SK-N-SH (cell line): ENCODE data around the gene CD38. TPM values are rescaled to one million over a fixed set of nuclear protein-coding genes. Genes with fewer than 3 reads are reported as not detected.

Experiments
- CTCF ChIA-PET: fragments of 300-600, 350-600 bp; formaldehyde crosslinking; extraction: SDS; loops from one replicate; lab custom pipeline; 2021; lab: Yijun Ruan, JAX
- POLR2A ChIA-PET: fragments of 350-600 bp; sonication (Branson Sonifier 250); formaldehyde crosslinking; extraction: SDS; loops from one replicate; lab custom pipeline; 2020; ENCODE audit warnings: antibody characterized with exemption, inconsistent platforms; lab: Yijun Ruan, JAX
- DNase-seq: peaks from one replicate; pipeline ENCODE4 v3.0.0; 2012
- H2AFZ ChIP-seq: fragments of 200-600 bp; sonication (generic); 2 replicates; pipeline ENCODE4 v1.8.1; 2016; ENCODE audit warnings: antibody characterized with exemption, mild to moderate bottlenecking, low read depth
- H3F3A ChIP-seq: fragments of 200-600 bp; sonication (generic); replicated peaks from 2 replicates; pipeline ENCODE3; 2016; ENCODE audit warnings: antibody characterized with exemption, mild to moderate bottlenecking; ENCODE audit not compliant: insufficient read depth
- H3K27ac ChIP-seq, 2 experiments: fragments of 200-500 bp in 1 of 2; fragments of 200-600 bp in 1 of 2; sonication (Bioruptor generic) in 1 of 2; sonication (generic), shearing (Covaris generic) in 1 of 2; 2 replicates each; pipeline versions ENCODE4 v1.5.1 to v1.6.1; 2014 to 2016; ENCODE audit warnings: low read depth in 2 of 2, inconsistent platforms in 1 of 2, low read length in 1 of 2, mild to moderate bottlenecking in 1 of 2, mixed read lengths in 1 of 2
- H3K27me3 ChIP-seq: fragments of 200-600 bp; sonication (generic), shearing (Covaris generic); 2 replicates; pipeline ENCODE4 v1.6.1; 2016; ENCODE audit warnings: mixed run types; ENCODE audit not compliant: insufficient read depth
- H3K36me3 ChIP-seq, 2 experiments: fragments of 200-500 bp in 1 of 2; fragments of 200-600 bp in 1 of 2; sonication (Bioruptor generic) in 1 of 2; sonication (generic) in 1 of 2; replicated peaks in 1 of 2; 2 replicates each; pipeline versions ENCODE3 to v1.5.1; 2014 to 2016; ENCODE audit warnings: low read length in 1 of 2, mild to moderate bottlenecking in 1 of 2; ENCODE audit not compliant: insufficient read depth in 2 of 2, control insufficient read depth in 1 of 2
- H3K4me1 ChIP-seq, 2 experiments: fragments of 200-500 bp in 1 of 2; fragments of 200-600 bp in 1 of 2; sonication (Bioruptor generic) in 1 of 2; sonication (generic), shearing (Covaris generic) in 1 of 2; 2 replicates each; pipeline versions ENCODE4 v1.5.1 to v1.6.1; 2014 to 2016; ENCODE audit warnings: low read depth in 1 of 2, low read length in 1 of 2, mixed run types in 1 of 2; ENCODE audit not compliant: insufficient read depth in 2 of 2, control insufficient read depth in 1 of 2
- H3K4me2 ChIP-seq: fragments of 200-600 bp; sonication (generic), shearing (Covaris generic); 2 replicates; pipeline ENCODE4 v1.6.1; 2017; ENCODE audit warnings: mixed run types
- H3K4me3 ChIP-seq, 2 experiments: fragments of 200-500 bp in 1 of 2; fragments of 200-600 bp in 1 of 2; sonication (Bioruptor generic) in 1 of 2; sonication (generic), shearing (Covaris generic) in 1 of 2; 2 replicates each; pipeline versions ENCODE4 v1.5.1 to v1.8.1; 2014 to 2016; ENCODE audit warnings: low read depth in 2 of 2, inconsistent platforms in 1 of 2, low read length in 1 of 2, mild to moderate bottlenecking in 1 of 2, mixed read lengths in 1 of 2, moderate library complexity in 1 of 2
- H3K79me2 ChIP-seq: fragments of 200-600 bp; sonication (generic); 2 replicates; pipeline ENCODE4 v1.8.1; 2017; ENCODE audit warnings: mild to moderate bottlenecking; ENCODE audit not compliant: insufficient read depth
- H3K9ac ChIP-seq: fragments of 200-600 bp; sonication (generic); 2 replicates; pipeline ENCODE4 v1.6.1; 2017; ENCODE audit warnings: mixed run types
- H3K9me2 ChIP-seq: fragments of 200-600 bp; sonication (generic); 2 replicates; pipeline ENCODE4 v1.6.1; 2017; ENCODE audit warnings: mixed run types
- H3K9me3 ChIP-seq: fragments of 200-600 bp; sonication (generic); 2 replicates; pipeline ENCODE4 v1.6.1; 2017; ENCODE audit warnings: mixed run types, mild to moderate bottlenecking, moderate library complexity
- H4K20me1 ChIP-seq: fragments of 200-600 bp; sonication (generic); 2 replicates; pipeline ENCODE4 v1.6.1; 2017; ENCODE audit warnings: mild to moderate bottlenecking, mixed run types; ENCODE audit not compliant: insufficient read depth
- CHD2 ChIP-seq: fragments of 150-350 bp; IDR thresholded peaks from 2 replicates; pipeline ENCODE4 v1.6.1; 2018; ENCODE audit warnings: low read length; ENCODE audit not compliant: partially characterized antibody
- MEF2A ChIP-seq: IDR thresholded peaks from 2 replicates; pipeline ENCODE4 v1.4.0; 2012; ENCODE audit warnings: low read depth, borderline replicate concordance
- PBX3 ChIP-seq: IDR thresholded peaks from 2 replicates; pipeline ENCODE4; 2012
- YY1 ChIP-seq: IDR thresholded peaks from 2 replicates; pipeline ENCODE4 v1.4.0; 2012; ENCODE audit warnings: low read depth, mild to moderate bottlenecking
- ZBTB33 ChIP-seq: IDR thresholded peaks from 2 replicates; pipeline ENCODE4 v1.4.0; 2012; ENCODE audit warnings: low read depth, borderline replicate concordance
- WGBS: methylation state at CpG from one replicate; pipeline ENCODE4 v1.1.6; 2017; ENCODE audit warnings: low lambda C conversion rate; 5-methylcytosine and 5-hydroxymethylcytosine counted together
- polyA plus RNA-seq, 3 experiments: library from polyadenylated mRNA; depleted of rRNA; stranded (reverse); fragments of >200 nt; gene quantifications; 2 replicates each; pipeline ENCODE4 v1.2.3, GENCODE V29; 2012
- TF ChIP-seq, protein P1 (sequence below): IDR thresholded peaks from 2 replicates; pipeline ENCODE4 v1.6.1; 2012; ENCODE audit warnings: mild to moderate bottlenecking, low read depth, low read length, moderate library complexity
- TF ChIP-seq, protein P2 (sequence below): fragments of 150-350 bp; IDR thresholded peaks from 2 replicates; pipeline ENCODE4 v1.6.1; 2016; ENCODE audit warnings: mild to moderate bottlenecking, low read depth, low read length

CD38 gene
- polyA plus RNA-seq, 1 of the 3 experiments (the other 2 are of a cell fraction), result 0.02 TPM

DNA sequence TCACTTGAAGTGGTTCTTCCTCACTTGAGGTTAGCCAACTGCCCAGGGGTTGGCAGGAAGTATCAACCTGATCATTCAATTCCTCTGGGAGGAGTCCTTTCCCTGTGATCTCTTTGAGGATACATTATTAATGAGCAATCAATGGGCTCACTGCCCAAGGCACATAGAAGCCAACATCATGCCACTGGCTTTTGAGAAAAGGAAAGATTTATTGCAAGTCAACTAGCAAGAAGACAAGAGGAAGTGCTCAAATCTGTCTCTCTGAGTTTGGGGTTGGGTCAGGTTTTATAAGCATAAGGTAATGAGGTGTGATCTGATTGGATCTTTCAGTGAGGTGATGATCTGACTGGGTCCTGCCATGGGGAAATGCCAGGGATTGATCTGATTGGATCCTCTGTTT is 120.8 kb downstream of the CD38 start:
- Histone ChIP-seq H3K9ac (no peak overlapping the region), H3K4me1 (no peaks in the 10 kb centered on the region), H3F3A (no peaks in the 10 kb centered on the region)
- POLR2A ChIA-PET, result no interaction called here
- TF ChIP-seq PBX3 (0 out of 2 replicates have a peak, but pooled peaks have one; percentile 11), CHD2 (no peak)
- TF ChIP-seq, all 33 proteins: peak for 1
- H4K20me1 ChIP-seq, result no peaks in the 10 kb centered on the region
- no peak overlapping the region for H3K4me2 ChIP-seq
- H3K27ac ChIP-seq, result no peak overlapping the region
- H3K36me3 ChIP-seq, result no peaks in the 10 kb centered on the region
- H3K79me2 ChIP-seq, result no peaks in the 10 kb centered on the region
- no peak overlapping the region for H2AFZ ChIP-seq
- DNase-seq, result no peak
- H3K4me3 ChIP-seq, result no peak overlapping the region
- CTCF ChIA-PET, result interaction anchor here (1.0 kb wide), 1 partner anchor 17 kb away, joined by 4 read pairs; no protein-coding TSS in a partner anchor
- no peaks in the 10 kb centered on the region for H3K9me2 ChIP-seq
- no peaks in the 10 kb centered on the region; the same call in 1 of the 2 replicates for H3K27me3 ChIP-seq
- H3K9me3 ChIP-seq, result no peaks in the 10 kb centered on the region

DNA sequence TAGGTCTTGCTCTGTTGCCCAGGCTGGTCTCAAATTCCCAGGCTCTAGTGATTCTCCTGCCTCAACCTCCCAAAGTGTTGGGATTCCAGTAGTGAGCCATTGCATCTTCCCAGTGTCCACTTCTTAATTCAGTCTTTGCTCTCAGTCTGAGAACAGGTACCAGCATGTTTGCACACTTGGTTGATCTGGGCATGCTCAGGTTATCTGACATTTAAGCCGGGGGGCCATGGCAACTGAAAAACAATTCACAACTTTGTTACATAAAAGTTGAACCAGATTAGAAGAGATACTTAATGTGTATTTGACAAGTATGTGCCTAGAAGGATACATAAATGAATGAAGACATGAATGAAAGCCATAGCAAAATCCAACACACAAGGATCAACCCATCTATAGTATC is 121.4 kb downstream of the CD38 start:
- Histone ChIP-seq H3K4me2 (no peak overlapping the region), H3K79me2 (no peaks in the 10 kb centered on the region), H3K9ac (no peak overlapping the region), H4K20me1 (no peaks in the 10 kb centered on the region), H3K4me3 (no peak overlapping the region), H3K4me1 (no peaks in the 10 kb centered on the region), H3F3A (no peaks in the 10 kb centered on the region), H3K36me3 (no peaks in the 10 kb centered on the region), H2AFZ (no peak overlapping the region)
- 100% methylated on average over 1 of the region's 1 CpG for WGBS
- DNase-seq, result no peak
- POLR2A ChIA-PET, result no interaction called here
- TF ChIP-seq, protein P1, sequence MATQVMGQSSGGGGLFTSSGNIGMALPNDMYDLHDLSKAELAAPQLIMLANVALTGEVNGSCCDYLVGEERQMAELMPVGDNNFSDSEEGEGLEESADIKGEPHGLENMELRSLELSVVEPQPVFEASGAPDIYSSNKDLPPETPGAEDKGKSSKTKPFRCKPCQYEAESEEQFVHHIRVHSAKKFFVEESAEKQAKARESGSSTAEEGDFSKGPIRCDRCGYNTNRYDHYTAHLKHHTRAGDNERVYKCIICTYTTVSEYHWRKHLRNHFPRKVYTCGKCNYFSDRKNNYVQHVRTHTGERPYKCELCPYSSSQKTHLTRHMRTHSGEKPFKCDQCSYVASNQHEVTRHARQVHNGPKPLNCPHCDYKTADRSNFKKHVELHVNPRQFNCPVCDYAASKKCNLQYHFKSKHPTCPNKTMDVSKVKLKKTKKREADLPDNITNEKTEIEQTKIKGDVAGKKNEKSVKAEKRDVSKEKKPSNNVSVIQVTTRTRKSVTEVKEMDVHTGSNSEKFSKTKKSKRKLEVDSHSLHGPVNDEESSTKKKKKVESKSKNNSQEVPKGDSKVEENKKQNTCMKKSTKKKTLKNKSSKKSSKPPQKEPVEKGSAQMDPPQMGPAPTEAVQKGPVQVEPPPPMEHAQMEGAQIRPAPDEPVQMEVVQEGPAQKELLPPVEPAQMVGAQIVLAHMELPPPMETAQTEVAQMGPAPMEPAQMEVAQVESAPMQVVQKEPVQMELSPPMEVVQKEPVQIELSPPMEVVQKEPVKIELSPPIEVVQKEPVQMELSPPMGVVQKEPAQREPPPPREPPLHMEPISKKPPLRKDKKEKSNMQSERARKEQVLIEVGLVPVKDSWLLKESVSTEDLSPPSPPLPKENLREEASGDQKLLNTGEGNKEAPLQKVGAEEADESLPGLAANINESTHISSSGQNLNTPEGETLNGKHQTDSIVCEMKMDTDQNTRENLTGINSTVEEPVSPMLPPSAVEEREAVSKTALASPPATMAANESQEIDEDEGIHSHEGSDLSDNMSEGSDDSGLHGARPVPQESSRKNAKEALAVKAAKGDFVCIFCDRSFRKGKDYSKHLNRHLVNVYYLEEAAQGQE, result no peak
- TF ChIP-seq ZBTB33 (no peak), MEF2A (no peak), YY1 (no peak)
- TF ChIP-seq, protein P2, sequence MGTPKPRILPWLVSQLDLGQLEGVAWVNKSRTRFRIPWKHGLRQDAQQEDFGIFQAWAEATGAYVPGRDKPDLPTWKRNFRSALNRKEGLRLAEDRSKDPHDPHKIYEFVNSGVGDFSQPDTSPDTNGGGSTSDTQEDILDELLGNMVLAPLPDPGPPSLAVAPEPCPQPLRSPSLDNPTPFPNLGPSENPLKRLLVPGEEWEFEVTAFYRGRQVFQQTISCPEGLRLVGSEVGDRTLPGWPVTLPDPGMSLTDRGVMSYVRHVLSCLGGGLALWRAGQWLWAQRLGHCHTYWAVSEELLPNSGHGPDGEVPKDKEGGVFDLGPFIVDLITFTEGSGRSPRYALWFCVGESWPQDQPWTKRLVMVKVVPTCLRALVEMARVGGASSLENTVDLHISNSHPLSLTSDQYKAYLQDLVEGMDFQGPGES, result no peak
- TF ChIP-seq, all 33 proteins: peak for 0
- no peaks in the 10 kb centered on the region; the same call in 1 of the 2 replicates for H3K27me3 ChIP-seq
- no peak overlapping the region for H3K27ac ChIP-seq
- no peaks in the 10 kb centered on the region for H3K9me2 ChIP-seq
- CTCF ChIA-PET, result no interaction called here
- H3K9me3 ChIP-seq, result no peaks in the 10 kb centered on the region
